ENCODE data around the gene DPP6. TPM values are rescaled to one million over a fixed set of nuclear protein-coding genes. Genes with fewer than 3 reads are reported as not detected.

Gene DPP6
- total RNA-seq, 1 experiment from 2014 or later = not detected

GRCh38 chr7:154497751-154498150 lies 445.6 kb downstream of the DPP6 start:
- POLR2A ChIA-PET = no interaction called here
- no TSS peak for BruUV-seq (replicated peaks)
- no peak for ATAC-seq
- CTCF ChIA-PET = no interaction called here
- H3K9me3 ChIP-seq (ENCODE audit: control insufficient read depth, insufficient read depth, low read depth, low read length) = no peaks in the 10 kb centered on the region
- TF ChIP-seq, protein P1, sequence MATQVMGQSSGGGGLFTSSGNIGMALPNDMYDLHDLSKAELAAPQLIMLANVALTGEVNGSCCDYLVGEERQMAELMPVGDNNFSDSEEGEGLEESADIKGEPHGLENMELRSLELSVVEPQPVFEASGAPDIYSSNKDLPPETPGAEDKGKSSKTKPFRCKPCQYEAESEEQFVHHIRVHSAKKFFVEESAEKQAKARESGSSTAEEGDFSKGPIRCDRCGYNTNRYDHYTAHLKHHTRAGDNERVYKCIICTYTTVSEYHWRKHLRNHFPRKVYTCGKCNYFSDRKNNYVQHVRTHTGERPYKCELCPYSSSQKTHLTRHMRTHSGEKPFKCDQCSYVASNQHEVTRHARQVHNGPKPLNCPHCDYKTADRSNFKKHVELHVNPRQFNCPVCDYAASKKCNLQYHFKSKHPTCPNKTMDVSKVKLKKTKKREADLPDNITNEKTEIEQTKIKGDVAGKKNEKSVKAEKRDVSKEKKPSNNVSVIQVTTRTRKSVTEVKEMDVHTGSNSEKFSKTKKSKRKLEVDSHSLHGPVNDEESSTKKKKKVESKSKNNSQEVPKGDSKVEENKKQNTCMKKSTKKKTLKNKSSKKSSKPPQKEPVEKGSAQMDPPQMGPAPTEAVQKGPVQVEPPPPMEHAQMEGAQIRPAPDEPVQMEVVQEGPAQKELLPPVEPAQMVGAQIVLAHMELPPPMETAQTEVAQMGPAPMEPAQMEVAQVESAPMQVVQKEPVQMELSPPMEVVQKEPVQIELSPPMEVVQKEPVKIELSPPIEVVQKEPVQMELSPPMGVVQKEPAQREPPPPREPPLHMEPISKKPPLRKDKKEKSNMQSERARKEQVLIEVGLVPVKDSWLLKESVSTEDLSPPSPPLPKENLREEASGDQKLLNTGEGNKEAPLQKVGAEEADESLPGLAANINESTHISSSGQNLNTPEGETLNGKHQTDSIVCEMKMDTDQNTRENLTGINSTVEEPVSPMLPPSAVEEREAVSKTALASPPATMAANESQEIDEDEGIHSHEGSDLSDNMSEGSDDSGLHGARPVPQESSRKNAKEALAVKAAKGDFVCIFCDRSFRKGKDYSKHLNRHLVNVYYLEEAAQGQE (IDR thresholded peaks at IDR 0.05; ENCODE audit: insufficient read depth in 1 of 2, low read depth in 2 of 2, low read length in 1 of 2) = no peak
- TF ChIP-seq POLR2AphosphoS5 (IDR thresholded peaks at IDR 0.05; ENCODE audit: low read depth, low read length) (no peak), TCF7L2 (IDR thresholded peaks at IDR 0.05; ENCODE audit: low read depth, low read length) (no peak), SIN3A (IDR thresholded peaks at IDR 0.05; ENCODE audit: borderline replicate concordance, insufficient read depth, low read depth, low read length) (no peak)
- TF ChIP-seq, protein P2, sequence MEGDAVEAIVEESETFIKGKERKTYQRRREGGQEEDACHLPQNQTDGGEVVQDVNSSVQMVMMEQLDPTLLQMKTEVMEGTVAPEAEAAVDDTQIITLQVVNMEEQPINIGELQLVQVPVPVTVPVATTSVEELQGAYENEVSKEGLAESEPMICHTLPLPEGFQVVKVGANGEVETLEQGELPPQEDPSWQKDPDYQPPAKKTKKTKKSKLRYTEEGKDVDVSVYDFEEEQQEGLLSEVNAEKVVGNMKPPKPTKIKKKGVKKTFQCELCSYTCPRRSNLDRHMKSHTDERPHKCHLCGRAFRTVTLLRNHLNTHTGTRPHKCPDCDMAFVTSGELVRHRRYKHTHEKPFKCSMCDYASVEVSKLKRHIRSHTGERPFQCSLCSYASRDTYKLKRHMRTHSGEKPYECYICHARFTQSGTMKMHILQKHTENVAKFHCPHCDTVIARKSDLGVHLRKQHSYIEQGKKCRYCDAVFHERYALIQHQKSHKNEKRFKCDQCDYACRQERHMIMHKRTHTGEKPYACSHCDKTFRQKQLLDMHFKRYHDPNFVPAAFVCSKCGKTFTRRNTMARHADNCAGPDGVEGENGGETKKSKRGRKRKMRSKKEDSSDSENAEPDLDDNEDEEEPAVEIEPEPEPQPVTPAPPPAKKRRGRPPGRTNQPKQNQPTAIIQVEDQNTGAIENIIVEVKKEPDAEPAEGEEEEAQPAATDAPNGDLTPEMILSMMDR (IDR thresholded peaks at IDR 0.05) = no peak
- no peak overlapping the region for H3K4me3 ChIP-seq (ENCODE audit: low read depth in 2 of 2, low read length in 2 of 2)
- no peaks in the 10 kb centered on the region for H3K36me3 ChIP-seq (ENCODE audit: control insufficient read depth, insufficient read depth, low read length)
- no peak for DNase-seq (ENCODE audit: low read depth, low spot score)
- in situ Hi-C loops (cut with HindIII; ENCODE audit: low pct_unique_long_range_greater_than_20kb, low sequenced_read_pairs) = no loop called here
- intact Hi-C loops (cut with micrococcal nuclease; ENCODE audit: unreplicated experiment) = no loop called here
- H3K27me3 ChIP-seq (ENCODE audit: control insufficient read depth, insufficient read depth, low read length) = no peaks in the 10 kb centered on the region
- no peak overlapping the region for H3K27ac ChIP-seq (ENCODE audit: low read length)
- H3K4me1 ChIP-seq (ENCODE audit: control insufficient read depth, insufficient read depth, low read length) = no peaks in the 10 kb centered on the region

DNA sequence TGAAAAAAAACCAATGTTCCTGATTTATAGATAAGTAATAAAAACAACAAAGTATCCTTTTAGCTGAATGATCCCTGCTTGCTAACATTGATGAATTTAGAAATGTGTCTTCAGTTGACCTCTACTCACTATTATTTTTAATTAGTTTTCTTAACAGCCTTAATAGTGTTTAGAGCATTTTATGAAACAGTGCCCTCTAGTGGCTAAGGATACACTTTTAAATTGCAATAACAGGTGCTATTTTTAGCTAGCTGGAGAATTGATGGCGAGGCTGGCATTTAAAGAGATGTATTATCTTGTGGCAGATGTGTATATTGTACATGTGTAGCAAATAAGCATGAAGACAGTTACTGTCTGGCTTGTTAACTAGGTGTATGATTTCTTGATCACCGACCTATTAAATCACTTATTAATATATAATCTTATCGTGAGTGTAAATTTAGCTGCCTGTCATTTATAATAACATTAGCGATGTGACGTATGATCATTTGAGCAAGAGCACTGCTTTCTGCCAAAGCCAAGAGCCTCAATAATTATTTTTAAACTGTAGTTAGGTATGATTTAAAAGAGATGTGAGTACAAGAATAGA lies 451.9 kb downstream of the DPP6 start:
- TF ChIP-seq, protein P2 (IDR thresholded peaks at IDR 0.05) = peak; percentile 66; the same call in 1 of the 2 replicates
- no peak for TF ChIP-seq TCF7L2 (IDR thresholded peaks at IDR 0.05; ENCODE audit: low read depth, low read length)
- Histone ChIP-seq H3K36me3 (ENCODE audit: control insufficient read depth, insufficient read depth, low read length) (no peaks in the 10 kb centered on the region), H3K27me3 (ENCODE audit: control insufficient read depth, insufficient read depth, low read length) (no peaks in the 10 kb centered on the region), H3K27ac (ENCODE audit: low read length) (no peak overlapping the region), H3K4me3 (ENCODE audit: low read depth in 2 of 2, low read length in 2 of 2) (no peak overlapping the region), H3K4me1 (ENCODE audit: control insufficient read depth, insufficient read depth, low read length) (no peaks in the 10 kb centered on the region), H3K9me3 (ENCODE audit: control insufficient read depth, insufficient read depth, low read depth, low read length) (no peaks in the 10 kb centered on the region)
- DNase-seq (ENCODE audit: low read depth, low spot score) (peak; percentile 41), ATAC-seq (no peak)
- POLR2A ChIA-PET = no interaction called here
- intact Hi-C loops (cut with micrococcal nuclease; ENCODE audit: unreplicated experiment) = loop anchor here (5.0 kb wide), 1 partner anchor 432 kb away; no protein-coding TSS in a partner anchor
- in situ Hi-C loops (cut with HindIII; ENCODE audit: low pct_unique_long_range_greater_than_20kb, low sequenced_read_pairs) = no loop called here
- BruUV-seq (replicated peaks) = no TSS peak
- CTCF ChIA-PET = interaction anchor here (0.8 kb wide), 1 partner anchor 112 kb away, joined by 3 read pairs; no protein-coding TSS in a partner anchor

Data from Panc1 (cell line).